ENCODE results near the gene HSPA14. TPM values are rescaled to one million over a fixed set of nuclear protein-coding genes. Genes with fewer than 3 reads are reported as not detected.
A peak's percentile ranks its signal among the peaks of the same experiment; 100 is the strongest.

Gene HSPA14
- total and polyA plus RNA-seq, 2 of the 8 experiments (the other 6 are each of a cell fraction or from before 2014, with no cell fraction given), result 20.5 to 36.4 TPM

GRCh38 chr10:14904316-14904732 is 66.2 kb downstream of the HSPA14 start:
- Histone ChIP-seq H3K9me3 (ENCODE audit: insufficient read depth in 2 of 2, low read depth in 1 of 2, low read length in 1 of 2) (peaks cover 3 to 5% of the 10 kb centered on the region in 2 experiments; a peak in 1 of 4 replicates), H3K56ac (replicated peaks; ENCODE audit: insufficient read length, low read depth, low read length) (no peak overlapping the region), H3K18ac (ENCODE audit: extremely low read depth, low read length) (no peak overlapping the region), H4K5ac (ENCODE audit: insufficient read length, low read depth, low read length) (no peak overlapping the region), H4K20me1 (replicated peaks in 1 of 2; ENCODE audit: control insufficient read depth in 1 of 2, insufficient read depth in 2 of 2, low read length in 2 of 2) (peaks cover 0 to 1% of the 10 kb centered on the region in 2 experiments), H3K4me2 (ENCODE audit: insufficient read depth in 1 of 2, low read depth in 2 of 2, low read length in 2 of 2) (no peak overlapping the region), H2BK120ac (replicated peaks; ENCODE audit: low read depth, low read length) (no peak overlapping the region), H2AK5ac (ENCODE audit: low read depth, low read length) (no peak overlapping the region), H2BK15ac (ENCODE audit: low read length) (no peak overlapping the region), H3K14ac (ENCODE audit: insufficient read length) (no peak overlapping the region), H3K23me2 (ENCODE audit: low read depth, low read length) (no peaks in the 10 kb centered on the region), H3K4ac (replicated peaks; ENCODE audit: insufficient read length, low read depth, low read length) (no peak overlapping the region), H3K79me2 (ENCODE audit: control insufficient read depth in 1 of 2, insufficient read depth in 2 of 2, low read length in 2 of 2) (0 out of 4 replicates have a peak, but pooled peaks cover 0 to 2% of the 10 kb centered on the region in 2 experiments), H3K27ac (ENCODE audit: low read depth, low read length) (no peak overlapping the region), H2BK12ac (ENCODE audit: low read depth, low read length) (no peak overlapping the region), H3K4me1 (replicated peaks in 1 of 4; ENCODE audit: control insufficient read depth in 3 of 4, insufficient read depth in 4 of 4, low read length in 3 of 4) (no peaks in the 10 kb centered on the region), H3K36me3 (ENCODE audit: control insufficient read depth in 2 of 4, insufficient read depth in 4 of 4, low read length in 3 of 4) (peaks cover 0 to 90% (median 44%) of the 10 kb centered on the region in 4 experiments; a peak in 6 of 8 replicates), H2BK5ac (ENCODE audit: low read depth, low read length) (no peak overlapping the region), H2AFZ (ENCODE audit: low read length) (no peak overlapping the region), H3K79me1 (ENCODE audit: low read depth, low read length) (no peaks in the 10 kb centered on the region), H2BK20ac (ENCODE audit: low read length) (no peak overlapping the region), H4K8ac (ENCODE audit: extremely low read depth, insufficient read depth, low read length) (no peak overlapping the region), H3K9ac (replicated peaks in 1 of 4; ENCODE audit: extremely low read depth in 1 of 4, low read depth in 3 of 4, low read length in 3 of 4) (no peak overlapping the region), H4K91ac (replicated peaks; ENCODE audit: insufficient read length, low read length) (no peak overlapping the region), H3K23ac (ENCODE audit: insufficient read length) (no peak overlapping the region), H3K27me3 (replicated peaks in 1 of 4; ENCODE audit: control insufficient read depth in 3 of 4, extremely low read depth in 1 of 4, insufficient read depth in 3 of 4, low read length in 3 of 4) (no peaks in the 10 kb centered on the region), H3K4me3 (ENCODE audit: extremely low read depth in 1 of 4, insufficient read depth in 2 of 4, low read depth in 3 of 4, low read length in 4 of 4) (no peak overlapping the region)
- FAIRE-seq (no peak), DNase-seq (ENCODE audit: low read depth in 1 of 2, low spot score in 2 of 2) (no peak)
- 89% methylated on average over 1 of the region's 1 CpG; no CpG with 5 or more reads in 1 of the 2 experiments for WGBS, 2 experiments (ENCODE audit: extremely low coverage in 1 of 2, insufficient coverage in 1 of 2, insufficient read length in 1 of 2, insufficient replicate concordance in 2 of 2, low coverage in 1 of 2, low lambda C conversion rate in 2 of 2, missing lambda C conversion rate in 1 of 2)
- ChIA-PET POLR2A (ENCODE audit: partially characterized antibody) (interaction anchor here (1.0 to 1.3 kb wide), 3 partner anchors 27 to 186 kb away, joined by 3 read pairs; no protein-coding TSS in a partner anchor), CTCF (ENCODE audit: partially characterized antibody) (interaction anchor here (0.6 to 2.3 kb wide), 15 partner anchors 9 to 367 kb away, joined by 3 to 8 read pairs (median 4); no protein-coding TSS in a partner anchor)
- TF ChIP-seq RAD21 (IDR thresholded peaks at IDR 0.05 in 1 of 2, conservative IDR thresholded peaks at IDR 0.05 in 1 of 2; ENCODE audit: low read depth in 2 of 2, low read length in 2 of 2), result peak; percentile 18 to 27; a peak in 2 of 4 replicates

Measured in H1 (cell line).